ENCODE results near the gene CNTN4. TPM values are rescaled to one million over a fixed set of nuclear protein-coding genes. Genes with fewer than 3 reads are reported as not detected.

The CNTN4 gene
- total RNA-seq, 1 donor from 2014 or later: 37.5 TPM

DNA sequence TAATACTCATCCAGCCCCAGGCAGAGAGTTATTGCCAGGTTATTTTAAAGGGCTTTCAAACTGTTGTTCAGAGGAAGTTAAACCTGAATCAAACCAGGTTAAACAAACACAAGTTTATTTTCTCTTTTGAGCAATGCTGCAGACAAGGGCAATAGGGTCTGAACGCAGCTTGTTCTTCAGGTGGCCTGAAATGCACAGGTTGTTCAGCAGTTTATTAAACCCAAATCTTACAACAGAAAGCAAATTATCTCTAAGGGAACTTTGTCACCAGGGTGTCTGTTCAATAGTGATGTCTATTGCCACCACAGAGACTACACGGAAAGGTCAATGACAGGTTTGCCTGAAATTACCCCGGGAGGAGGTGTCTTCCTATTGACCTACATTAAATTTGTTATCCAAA, 877.5 kb downstream of the CNTN4 start:
- Histone ChIP-seq H3K4me1 (no peaks in the 10 kb centered on the region), H3K9me3 (no peaks in the 10 kb centered on the region), H3K27ac (no peak overlapping the region), H3K4me3 (no peak overlapping the region), H3K27me3 (no peaks in the 10 kb centered on the region), H3K36me3 (no peaks in the 10 kb centered on the region)
- TF ChIP-seq CTCF (IDR thresholded peaks at IDR 0.05): no peak
- DNase-seq (ENCODE audit: low spot score in 2 of 2): no peak
- intact Hi-C loops (cut with DNase I): no loop called here

DNA sequence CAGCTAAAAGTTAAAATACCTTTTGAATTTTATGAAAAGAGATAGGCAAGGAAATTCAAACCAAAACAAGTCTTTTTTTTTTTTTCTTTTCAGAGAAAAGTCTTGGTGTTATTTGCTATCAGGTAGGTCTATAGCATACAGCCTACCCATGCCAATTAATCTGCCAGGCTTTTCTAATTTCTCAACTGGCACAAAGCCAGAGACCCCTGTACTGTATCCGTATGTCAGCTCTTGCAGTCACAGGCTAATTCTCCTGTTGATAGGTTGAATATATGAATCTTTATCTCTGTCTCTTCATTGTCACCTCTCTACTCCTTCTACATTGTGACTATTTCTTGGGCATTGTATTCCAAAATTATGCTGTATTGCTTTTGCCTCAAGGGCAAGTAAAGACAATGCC, 878.1 kb downstream of the CNTN4 start:
- Histone ChIP-seq H3K27ac (no peak overlapping the region), H3K36me3 (no peaks in the 10 kb centered on the region), H3K9me3 (no peaks in the 10 kb centered on the region), H3K4me3 (no peak overlapping the region), H3K4me1 (no peaks in the 10 kb centered on the region), H3K27me3 (no peaks in the 10 kb centered on the region)
- no peak for DNase-seq (ENCODE audit: low spot score in 2 of 2)
- TF ChIP-seq CTCF (IDR thresholded peaks at IDR 0.05): no peak
- intact Hi-C loops (cut with DNase I): no loop called here

DNA sequence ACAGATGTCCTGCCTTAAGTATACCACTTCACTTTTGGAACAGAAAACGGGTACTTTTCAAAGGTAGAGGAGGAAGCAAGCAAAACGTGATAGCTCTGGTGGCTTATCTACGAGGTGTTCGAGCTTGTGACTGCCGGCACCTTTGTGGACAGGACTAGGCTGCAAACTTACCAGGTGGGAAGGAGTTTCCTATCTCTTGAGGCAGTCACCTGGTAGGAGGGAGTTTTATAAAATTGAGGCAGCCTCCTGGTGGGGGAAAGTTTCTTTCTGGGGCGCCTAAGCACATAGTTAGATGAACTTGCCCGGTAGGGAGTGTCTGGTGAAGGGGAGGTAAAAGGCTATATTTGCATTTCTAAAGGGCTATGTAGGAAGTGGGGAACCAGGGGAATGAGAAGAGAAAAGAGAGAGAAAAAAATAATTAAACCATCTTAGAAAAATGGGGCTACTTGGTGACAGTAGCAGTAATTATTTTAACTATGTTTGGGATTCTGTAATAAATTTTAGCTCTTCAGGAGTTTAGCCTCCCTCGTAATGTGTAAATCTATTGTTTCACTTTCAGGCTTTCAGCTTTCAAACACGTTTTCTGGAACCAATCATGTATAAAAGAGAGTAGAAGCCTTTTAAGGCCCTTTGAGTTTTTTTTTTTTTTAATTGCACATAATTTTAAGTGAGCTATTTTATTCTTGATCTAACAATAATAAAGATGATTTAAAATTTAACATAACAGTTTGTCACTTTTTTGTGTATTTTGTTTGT, 880.5 kb downstream of the CNTN4 start:
- no peaks in the 10 kb centered on the region for H3K27me3 ChIP-seq
- H3K4me1 ChIP-seq: no peaks in the 10 kb centered on the region
- DNase-seq (ENCODE audit: low spot score in 2 of 2): no peak
- no peaks in the 10 kb centered on the region for H3K9me3 ChIP-seq
- no peaks in the 10 kb centered on the region for H3K36me3 ChIP-seq
- intact Hi-C loops (cut with DNase I): no loop called here
- TF ChIP-seq CTCF (IDR thresholded peaks at IDR 0.05): no peak
- no peak overlapping the region for H3K4me3 ChIP-seq
- H3K27ac ChIP-seq: no peak overlapping the region

DNA sequence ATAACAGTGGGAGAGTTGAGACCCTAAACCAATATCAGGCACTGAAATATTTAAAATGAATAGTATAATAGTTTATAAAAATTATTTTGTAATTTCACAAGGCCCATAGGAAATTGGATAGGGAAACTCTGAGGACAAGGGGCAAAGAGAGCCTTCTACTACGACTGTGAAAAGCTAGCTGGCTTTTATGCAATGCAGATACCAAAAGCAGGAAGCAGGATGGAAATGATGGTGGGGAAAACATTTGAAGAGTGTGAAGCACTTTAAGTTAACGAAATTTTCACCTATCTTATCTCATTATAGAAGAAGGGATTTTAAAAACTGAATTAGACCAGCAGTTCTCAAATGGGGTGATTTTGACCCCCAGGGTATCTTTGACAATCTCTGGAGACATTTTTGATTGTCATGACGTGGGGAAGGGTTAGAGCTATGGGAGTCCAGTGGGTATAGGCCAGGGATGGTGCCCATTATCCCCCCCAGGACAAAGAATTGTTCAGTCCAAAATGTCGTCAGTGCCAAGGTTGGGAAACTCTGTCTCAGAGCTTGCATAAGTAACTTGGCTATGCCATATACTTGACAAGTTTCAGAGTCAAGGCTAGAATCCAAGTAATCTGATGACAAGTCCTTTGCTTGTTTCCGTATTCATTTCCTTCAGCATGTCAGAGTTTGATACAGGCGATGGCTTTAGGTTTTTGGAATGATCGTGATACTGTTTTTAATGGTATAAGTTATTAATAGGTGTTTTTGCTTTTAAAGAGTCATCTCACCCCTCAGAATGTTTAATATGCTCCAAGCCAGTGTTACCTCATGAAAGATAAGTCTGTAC, 885.6 kb downstream of the CNTN4 start:
- H3K27ac ChIP-seq: no peak overlapping the region
- no peak for DNase-seq (ENCODE audit: low spot score in 2 of 2)
- intact Hi-C loops (cut with DNase I): no loop called here
- no peaks in the 10 kb centered on the region for H3K4me1 ChIP-seq
- H3K9me3 ChIP-seq: no peaks in the 10 kb centered on the region
- H3K4me3 ChIP-seq: no peak overlapping the region
- no peaks in the 10 kb centered on the region for H3K36me3 ChIP-seq
- H3K27me3 ChIP-seq: no peaks in the 10 kb centered on the region
- TF ChIP-seq CTCF (IDR thresholded peaks at IDR 0.05): no peak

DNA sequence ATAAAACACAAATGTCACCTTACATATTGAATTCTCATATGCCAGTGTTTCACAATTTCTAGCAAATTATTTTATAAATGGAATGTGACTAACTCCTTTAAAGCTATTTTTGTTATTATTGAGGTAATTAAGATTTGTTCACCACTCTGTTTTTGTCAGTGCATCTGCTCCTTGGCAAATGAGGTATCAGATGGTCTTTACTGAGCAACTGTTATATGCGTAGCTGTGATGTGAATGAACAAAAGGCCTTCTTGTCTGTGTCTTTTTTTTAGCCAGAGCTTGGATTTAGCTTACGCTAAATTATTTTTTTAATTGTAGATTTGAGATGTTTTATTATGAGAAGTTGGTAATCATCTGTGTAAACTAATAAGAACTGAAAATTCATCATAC, 886.2 kb downstream of the CNTN4 start:
- H3K27ac ChIP-seq: no peak overlapping the region
- TF ChIP-seq CTCF (IDR thresholded peaks at IDR 0.05): no peak
- no peaks in the 10 kb centered on the region for H3K9me3 ChIP-seq
- DNase-seq (ENCODE audit: low spot score in 2 of 2): no peak
- intact Hi-C loops (cut with DNase I): no loop called here
- H3K4me3 ChIP-seq: no peak overlapping the region
- no peaks in the 10 kb centered on the region for H3K36me3 ChIP-seq
- no peaks in the 10 kb centered on the region for H3K27me3 ChIP-seq
- H3K4me1 ChIP-seq: no peaks in the 10 kb centered on the region
